Cardiac septum (tissue), 1 donor: ENCODE data around the gene SLCO6A1. TPM values are rescaled to one million over a fixed set of nuclear protein-coding genes. Genes with fewer than 3 reads are reported as not detected.

Experiments
- DNase-seq: peaks from one replicate; pipeline ENCODE4 v3.0.0-alpha.2; 2020; ENCODE audit warnings: low spot score
- intact Hi-C: fragments of 100-400 bp; cut with DNase I; formaldehyde crosslinking; loops from one replicate; pipeline ENCODE4 v1.14.0; 2022
- total RNA-seq: library from RNA; stranded (reverse); fragmentation: NEBNext Ultra II Directional; extraction: Animal tissue kit (Norgen Biotek cat#: 25700); gene quantifications from one replicate; pipeline ENCODE4 v1.2.1, GENCODE V29; 2021
- donor health status: DM: no; HTN: no; CAD: no.

Gene SLCO6A1
- total RNA-seq, 1 donor from 2014 or later = not detected

DNA sequence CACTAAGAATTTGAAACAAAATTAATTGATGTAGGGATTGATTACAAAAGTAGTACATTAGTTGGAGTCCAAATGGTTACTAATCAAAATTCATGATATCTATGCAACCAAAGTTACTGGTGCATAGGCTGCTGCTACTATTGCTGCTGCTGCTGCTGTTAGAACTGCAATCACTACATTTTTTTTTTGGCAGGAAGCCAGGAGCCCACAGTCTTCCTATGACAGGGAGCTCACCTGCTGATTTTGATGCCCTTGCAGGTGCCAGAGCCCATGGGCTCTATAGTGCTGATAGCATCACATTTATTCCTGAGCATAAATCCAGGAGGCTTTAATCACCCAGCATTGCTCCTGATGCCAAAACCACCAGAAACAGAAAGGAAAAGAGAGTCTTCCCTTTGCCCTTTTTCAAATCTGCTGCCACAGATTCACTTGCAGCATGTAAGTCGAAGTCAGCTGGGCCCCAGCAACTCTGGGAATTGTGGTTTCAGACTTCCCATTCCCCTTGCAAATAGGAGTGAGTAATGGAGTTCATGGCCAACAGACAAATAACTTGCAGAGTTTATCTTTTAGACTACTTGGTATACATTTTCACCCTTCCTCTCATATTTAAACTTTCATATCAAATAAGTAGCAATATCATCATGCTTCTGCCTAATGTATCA is 17.6 kb downstream of the SLCO6A1 start:
- no peak for DNase-seq
- intact Hi-C loops = no loop called here

DNA sequence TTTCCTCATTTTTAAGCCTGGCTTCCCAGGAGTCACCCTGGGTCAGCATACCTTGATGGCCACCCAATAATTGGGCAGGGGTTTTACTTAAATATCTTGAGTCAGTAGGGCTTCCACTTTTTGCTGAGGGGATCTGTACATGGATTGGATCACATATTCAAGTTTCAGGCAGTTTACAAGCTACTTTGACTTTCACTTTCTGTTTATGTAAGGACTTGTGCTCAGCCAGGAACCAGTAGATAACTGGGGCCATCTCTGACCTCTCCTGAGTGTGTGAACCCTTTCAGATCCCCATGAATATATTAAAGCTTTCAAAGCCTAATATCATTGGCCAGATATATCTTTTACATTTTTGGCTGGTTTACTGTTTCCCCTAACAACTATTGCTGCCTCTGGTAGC is 45.1 kb downstream of the SLCO6A1 start:
- DNase-seq = no peak
- intact Hi-C loops = no loop called here

DNA sequence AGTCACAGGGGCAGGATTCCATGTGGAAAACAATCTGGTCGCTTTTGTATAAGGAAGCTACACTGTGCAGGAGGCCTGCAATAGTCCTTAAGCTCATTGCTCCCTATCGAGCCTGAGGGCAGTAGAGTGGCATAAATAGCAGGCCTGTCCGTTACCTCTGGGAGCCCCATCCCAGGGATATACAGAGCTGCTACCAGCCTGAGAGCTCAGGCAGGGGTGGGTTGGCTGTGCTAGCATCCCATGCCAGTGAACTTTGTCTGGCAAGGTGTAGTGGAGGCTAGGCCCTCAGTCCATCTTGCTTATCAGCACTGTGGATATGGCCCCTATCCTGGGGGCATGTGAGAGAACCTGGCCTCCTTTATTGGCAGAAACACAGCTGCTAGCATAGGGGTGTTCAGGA is 47.7 kb downstream of the SLCO6A1 start:
- DNase-seq = no peak
- intact Hi-C loops = no loop called here

DNA sequence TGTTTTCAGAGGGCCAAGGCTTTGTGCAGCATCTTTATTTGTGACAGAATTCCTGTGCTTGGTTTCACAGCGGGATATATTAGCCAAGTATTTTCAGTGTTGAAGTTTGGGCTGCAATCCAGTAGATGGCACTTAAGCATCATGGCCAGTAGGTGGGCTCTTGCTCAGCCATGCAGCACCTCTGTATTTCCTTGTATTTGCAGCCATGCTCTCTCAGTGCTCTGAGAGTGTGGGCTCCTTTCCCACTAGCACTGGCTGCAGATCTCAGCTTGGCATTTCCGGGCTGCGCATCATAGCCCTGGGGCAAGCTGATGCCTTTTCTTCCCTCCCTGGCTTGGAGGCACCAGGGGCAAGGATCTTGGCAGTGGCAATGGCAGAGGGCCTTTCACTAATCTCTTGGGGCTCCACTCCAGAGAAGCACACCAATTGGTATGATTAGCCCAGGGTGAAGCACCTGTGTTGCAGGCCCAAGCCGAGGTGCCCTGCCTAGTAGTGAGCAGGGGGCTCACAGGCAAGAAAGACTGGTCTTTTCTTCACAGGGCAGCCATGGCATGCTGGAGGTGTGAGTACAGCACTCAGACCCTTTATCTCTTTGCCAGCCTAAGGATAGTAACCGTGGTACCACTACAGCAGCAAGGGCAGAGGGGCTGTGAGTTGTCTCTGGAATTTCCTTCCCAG is 48.3 kb downstream of the SLCO6A1 start:
- no peak for DNase-seq
- intact Hi-C loops = no loop called here

DNA sequence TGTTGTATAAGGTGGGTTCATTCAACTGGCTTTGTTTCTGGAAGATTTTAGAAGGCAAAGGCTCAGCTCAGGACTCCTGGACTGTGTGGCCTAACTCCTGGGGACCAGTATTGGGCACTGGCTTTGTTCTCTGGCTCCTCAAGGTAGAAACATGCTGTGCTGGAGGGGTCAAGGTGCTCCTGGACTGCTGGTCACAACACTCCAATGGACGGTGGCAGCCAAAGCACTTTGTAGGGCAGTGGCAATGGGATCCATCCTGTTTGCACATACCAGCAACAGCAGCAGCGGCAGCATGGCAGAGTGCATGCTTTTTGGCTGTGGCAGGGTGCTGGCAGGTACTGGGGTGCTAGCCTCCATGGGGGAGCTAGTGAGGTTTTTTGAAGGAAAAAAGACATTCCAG is 65.3 kb downstream of the SLCO6A1 start:
- intact Hi-C loops = no loop called here
- no peak for DNase-seq

DNA sequence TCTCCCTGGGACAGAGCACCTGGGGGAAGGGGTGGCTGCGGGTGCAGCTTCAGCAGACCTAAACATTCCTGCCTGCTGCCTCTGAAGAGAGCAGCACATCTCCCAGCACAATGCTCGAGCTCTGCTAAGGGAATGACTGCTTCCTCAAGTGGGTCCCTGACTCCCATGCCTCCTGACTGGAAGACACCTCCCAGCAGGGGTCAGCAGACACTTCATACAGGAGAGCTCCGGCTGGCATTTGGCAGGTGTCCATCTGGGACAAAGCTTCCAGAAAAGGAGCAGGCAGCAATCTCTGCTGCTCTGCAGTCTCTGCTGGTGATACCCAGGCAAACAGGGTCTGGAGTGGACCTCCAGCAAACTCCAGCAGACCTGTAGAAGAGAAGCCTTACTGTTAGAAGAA is 77.2 kb downstream of the SLCO6A1 start:
- intact Hi-C loops = no loop called here
- no peak for DNase-seq

DNA sequence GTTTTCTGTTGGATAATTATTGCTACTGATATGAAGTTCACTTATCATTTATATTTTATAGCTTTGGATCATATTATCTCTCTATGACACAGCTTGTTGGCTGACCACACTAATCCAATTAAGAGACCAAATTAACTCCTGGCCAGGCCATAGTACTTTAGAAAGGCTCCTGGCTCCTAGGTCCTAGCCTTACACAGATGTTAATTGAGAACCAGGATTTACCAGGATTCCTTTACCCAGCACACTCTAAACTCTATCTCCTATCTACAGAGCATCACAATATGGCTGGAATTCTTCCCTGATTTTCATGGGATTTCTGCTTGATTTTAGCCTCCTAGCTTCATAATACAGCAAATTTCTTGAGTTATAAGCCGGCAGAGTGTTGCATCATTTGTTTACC is 80.3 kb downstream of the SLCO6A1 start:
- no peak for DNase-seq
- intact Hi-C loops = no loop called here

DNA sequence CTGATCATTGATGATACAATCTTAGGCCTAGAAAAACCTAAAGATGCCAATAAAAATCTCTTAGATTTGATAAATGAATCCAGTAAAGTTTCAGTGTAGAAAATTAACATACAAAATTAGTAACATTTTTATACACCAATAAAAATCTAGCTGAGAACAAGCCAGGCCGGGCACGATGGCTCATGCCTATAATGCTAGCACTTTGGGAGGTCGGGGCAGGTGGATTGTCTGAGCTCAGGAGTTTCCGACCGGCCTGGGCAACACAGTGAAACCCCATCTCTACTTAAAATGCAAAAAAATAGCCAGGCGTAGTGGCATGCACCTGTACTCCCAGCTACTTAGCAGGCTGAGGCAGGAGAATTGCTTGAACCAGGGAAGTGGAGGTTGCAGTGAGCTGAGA is 84.4 kb downstream of the SLCO6A1 start:
- DNase-seq = no peak
- intact Hi-C loops = no loop called here

DNA sequence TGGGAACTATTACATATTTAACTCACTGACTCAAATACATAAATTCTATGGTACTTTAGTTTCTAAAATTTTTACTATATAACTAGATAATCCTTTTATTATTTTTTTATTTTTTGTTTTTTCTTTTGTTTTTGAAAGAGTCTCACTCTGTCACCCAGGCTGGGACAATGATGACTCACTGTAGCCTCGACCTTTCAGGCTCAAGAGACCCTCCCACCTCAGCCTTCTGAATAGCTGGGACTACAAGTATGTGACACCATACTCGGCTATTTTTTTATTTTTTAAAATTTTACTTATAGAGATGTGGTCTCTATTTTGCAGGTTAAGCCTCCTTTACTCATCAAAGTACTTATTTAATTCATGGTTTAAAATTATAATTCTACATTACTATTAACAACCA is 110.6 kb downstream of the SLCO6A1 start:
- DNase-seq = no peak
- intact Hi-C loops = no loop called here

DNA sequence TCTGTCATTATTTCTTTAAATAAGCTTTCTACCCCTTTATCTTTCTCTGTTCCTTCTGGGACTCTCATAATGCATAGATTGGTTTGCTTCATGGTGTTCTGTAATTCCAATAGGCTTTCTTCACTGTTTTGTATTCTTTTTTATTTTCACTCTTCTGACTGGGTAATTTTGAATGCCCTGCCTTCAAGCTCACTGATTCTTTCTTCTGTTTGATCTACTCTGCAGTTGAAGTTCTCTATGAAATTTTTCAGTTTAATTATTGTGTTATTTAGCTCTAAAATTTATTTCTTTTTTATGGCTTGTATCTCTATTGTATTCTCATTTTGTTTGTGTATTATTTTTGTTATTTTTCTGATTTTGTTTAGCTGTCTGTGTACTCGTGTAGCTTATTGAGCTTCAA is 113.4 kb downstream of the SLCO6A1 start:
- intact Hi-C loops = no loop called here
- DNase-seq = no peak

DNA sequence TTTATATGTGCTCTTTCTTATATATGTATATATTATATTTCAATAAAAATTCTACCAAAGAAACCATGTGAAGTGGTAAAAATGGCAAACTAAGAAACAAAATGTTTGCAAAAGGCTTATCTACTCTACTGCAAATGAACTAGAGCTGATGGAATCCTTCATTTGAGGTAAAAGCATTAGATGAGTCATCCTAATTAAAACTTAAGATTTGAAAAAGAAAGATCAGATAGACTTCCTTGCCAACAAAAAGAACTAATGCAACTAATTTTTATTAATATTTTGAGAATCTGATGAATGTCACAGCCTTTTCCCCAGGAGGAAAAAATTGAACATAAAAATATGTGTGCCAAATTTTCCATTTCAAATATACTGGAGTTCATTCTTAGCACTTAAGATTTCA is 118.6 kb downstream of the SLCO6A1 start:
- DNase-seq = no peak
- intact Hi-C loops = no loop called here

DNA sequence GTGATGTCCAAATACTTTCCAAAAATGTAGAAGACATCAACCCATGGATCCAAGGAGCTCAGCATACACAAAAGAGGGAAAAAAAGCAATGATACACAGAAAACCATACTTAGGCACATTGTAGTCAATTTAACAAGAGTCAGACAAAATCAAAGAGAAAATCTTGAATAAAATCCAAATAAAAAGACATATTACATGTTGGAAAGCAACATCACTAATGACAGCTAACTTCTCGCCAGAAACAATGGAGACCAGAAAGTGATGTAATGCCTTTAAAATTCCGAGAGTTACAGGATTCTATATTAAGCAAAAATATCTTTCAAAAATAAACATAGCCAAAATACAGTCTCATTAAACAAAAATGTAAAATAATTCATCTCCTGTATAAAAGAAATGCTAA is 122.9 kb downstream of the SLCO6A1 start:
- DNase-seq = no peak
- intact Hi-C loops = no loop called here

DNA sequence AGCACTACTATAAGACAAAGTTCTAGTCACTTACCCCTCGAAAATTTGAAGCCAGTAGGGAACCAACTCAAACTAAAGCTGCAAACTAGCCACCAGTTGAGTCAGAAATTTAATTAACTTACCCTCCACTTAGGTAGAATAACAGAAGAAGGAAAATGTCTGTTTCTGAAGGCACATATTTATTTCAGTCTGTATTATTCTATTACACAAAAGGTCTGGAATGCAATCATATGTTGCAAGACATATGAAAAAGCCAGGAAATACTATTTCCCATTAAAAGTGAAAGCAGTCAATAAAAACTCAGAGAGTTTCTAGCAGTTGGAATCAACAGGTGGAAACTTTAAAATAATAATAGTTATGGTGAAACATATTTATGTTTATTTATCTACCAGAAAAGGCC is 123.5 kb downstream of the SLCO6A1 start:
- DNase-seq = no peak
- intact Hi-C loops = no loop called here

DNA sequence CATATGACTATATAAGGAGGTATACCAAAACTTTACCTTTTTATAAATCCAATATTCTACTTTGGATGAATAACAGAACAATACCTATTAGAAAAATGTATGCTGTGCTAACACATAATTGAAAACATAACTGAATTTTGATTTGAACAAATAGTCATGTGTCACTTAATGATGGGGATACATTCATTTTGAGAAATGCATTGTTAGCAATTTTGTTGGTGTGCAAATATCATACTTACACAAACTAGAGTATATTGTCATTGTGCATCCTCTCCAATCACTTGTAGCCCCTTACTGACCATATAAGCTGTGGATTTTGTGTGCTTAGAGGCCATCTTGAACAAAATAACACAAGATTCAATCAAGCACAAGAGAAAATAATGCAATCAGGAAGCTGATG is 130.4 kb downstream of the SLCO6A1 start:
- no peak for DNase-seq
- intact Hi-C loops = no loop called here

DNA sequence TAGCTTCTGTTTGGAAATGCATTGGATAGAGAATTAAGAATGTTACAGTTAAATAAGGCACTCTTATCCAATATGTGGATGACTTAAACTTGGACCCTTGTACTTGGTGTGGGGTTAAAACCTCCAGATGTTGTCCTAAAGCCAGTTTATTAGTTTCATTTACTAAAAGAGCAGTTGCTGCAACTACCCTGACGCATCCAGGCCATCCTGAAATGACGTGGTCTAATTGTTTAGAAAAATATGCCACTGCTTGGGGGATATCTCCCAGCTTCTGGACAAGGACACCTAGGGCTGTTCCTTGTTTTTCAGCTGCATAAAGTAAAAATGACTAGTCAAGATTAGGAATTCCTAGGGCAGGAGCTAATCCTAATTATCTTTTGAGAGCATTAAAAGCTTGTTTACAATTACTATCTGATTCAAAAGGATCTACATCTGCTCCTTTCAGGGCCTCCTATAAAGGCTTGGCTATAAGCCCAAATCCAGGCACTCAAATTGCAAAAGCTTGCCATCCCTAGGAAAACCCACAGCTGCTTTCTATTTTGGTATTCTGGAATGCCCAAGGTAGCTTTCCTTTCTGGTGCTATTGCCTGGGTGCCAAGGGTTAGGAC is 157.0 kb downstream of the SLCO6A1 start:
- DNase-seq = no peak
- intact Hi-C loops = no loop called here

DNA sequence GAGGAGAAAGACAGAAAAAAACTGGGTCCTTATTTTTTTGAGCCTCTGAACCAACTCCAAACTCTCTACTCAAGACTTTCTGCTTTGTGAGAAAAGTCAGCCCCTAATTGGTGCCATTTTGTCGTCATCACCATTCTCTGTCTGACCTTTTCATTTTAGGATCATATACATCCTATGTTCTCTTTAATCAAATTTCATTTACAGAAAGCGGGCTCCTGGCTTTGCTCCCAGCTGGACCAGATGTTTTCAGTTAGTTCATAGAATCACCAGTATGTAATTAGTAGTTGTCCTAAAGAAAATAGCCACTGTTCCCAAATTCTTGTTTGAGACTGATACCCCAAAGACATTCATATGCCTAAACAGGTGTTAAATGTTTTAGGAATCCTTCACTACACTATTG is 174.1 kb downstream of the SLCO6A1 start:
- DNase-seq = no peak
- intact Hi-C loops = no loop called here

Other genes with a start within 250 kb of the SLCO6A1 start
- gene SLCO4C1, start 202.7 kb downstream of the SLCO6A1 start, total RNA-seq = 0.19 TPM